Lung (tissue), 12 donors: Measurements from ENCODE around the gene IL23A. TPM values are rescaled to one million over a fixed set of nuclear protein-coding genes. Genes with fewer than 3 reads are reported as not detected.

Experiments used
- ATAC-seq: fragments of 200-7000 bp; cut with Tn5 transposase; one replicate; pipeline ENCODE4 v1.9.1; 2020; ENCODE audit warnings: moderate number of reproducible peaks; ENCODE audit not compliant: insufficient read depth, low FRiP score
- DNase-seq, 3 donors: peaks; one replicate each; pipeline ENCODE4 v3.0.0-alpha.2; 2013 to 2017
- H3K27ac ChIP-seq, 2 donors: one replicate each; pipeline ENCODE4 v1.5.1; 2013; ENCODE audit warnings: mild to moderate bottlenecking in 2 of 2, moderate library complexity in 2 of 2, control low read depth in 1 of 2, inconsistent platforms in 1 of 2, low read depth in 1 of 2, low read length in 1 of 2
- H3K27me3 ChIP-seq, 3 donors: one replicate each; pipeline ENCODE4 v1.5.1; 2013; ENCODE audit warnings: low read length in 2 of 3; ENCODE audit not compliant: control insufficient read depth in 3 of 3, insufficient read depth in 3 of 3
- H3K36me3 ChIP-seq, 4 donors: one replicate each; pipeline ENCODE4 v1.5.1; 2013; ENCODE audit warnings: low read length in 4 of 4, mild to moderate bottlenecking in 1 of 4, moderate library complexity in 1 of 4; ENCODE audit not compliant: control insufficient read depth in 4 of 4, insufficient read depth in 4 of 4
- H3K4me1 ChIP-seq, 5 donors: one replicate each; pipeline ENCODE4 v1.5.1; 2013; ENCODE audit warnings: low read length in 5 of 5, mild to moderate bottlenecking in 2 of 5, moderate library complexity in 1 of 5; ENCODE audit not compliant: control insufficient read depth in 5 of 5, insufficient read depth in 5 of 5
- H3K4me3 ChIP-seq: one replicate; pipeline ENCODE4 v1.5.1; 2013; ENCODE audit warnings: mild to moderate bottlenecking, control low read depth, moderate library complexity
- H3K9ac ChIP-seq, 2 donors: one replicate each; pipeline ENCODE4 v1.5.1; 2013; ENCODE audit warnings: low read length in 2 of 2, control low read depth in 1 of 2; ENCODE audit not compliant: insufficient read depth in 1 of 2
- H3K9me3 ChIP-seq, 4 donors: one replicate each; pipeline ENCODE4 v1.5.1; 2013; ENCODE audit warnings: low read length in 3 of 4, mild to moderate bottlenecking in 1 of 4, moderate library complexity in 1 of 4; ENCODE audit not compliant: control insufficient read depth in 4 of 4, insufficient read depth in 3 of 4
- WGBS, 2 donors: extraction: QIAGEN DNeasy Blood & Tissue Kit; methylation state at CpG; one replicate each; pipeline ENCODE4 v1.1.7; 2013; 5-methylcytosine and 5-hydroxymethylcytosine counted together
- polyA plus RNA-seq, 2 donors: library from polyadenylated mRNA; stranded (reverse); fragments of 200-250 nt; gene quantifications; one replicate each; pipeline ENCODE4 v1.2.1, GENCODE V29; 2013
- total RNA-seq, 2 donors: library from RNA; depleted of rRNA in 1 of 2; stranded (reverse); fragments of >200 nt in 1 of 2; gene quantifications; one replicate each; pipeline ENCODE4 v1.2.1, GENCODE V29; 2014 to 2021
- TF ChIP-seq, protein P1 (sequence below): IDR thresholded peaks from 2 replicates; pipeline ENCODE4 v1.5.1; 2012; ENCODE audit warnings: mild to moderate bottlenecking; ENCODE audit errors: control extremely low read depth, extremely low read depth
- donor health status: control.
- donor health status: control.
- donor health status: Bipolar disorder and iron deficiency.
- donor health status: healthy.
- donor health status: DM: yes; HTN: yes; CAD: no.

The IL23A gene
- total and polyA plus RNA-seq, 4 donors, result 0.34 to 4.0 (median 0.60) TPM

DNA sequence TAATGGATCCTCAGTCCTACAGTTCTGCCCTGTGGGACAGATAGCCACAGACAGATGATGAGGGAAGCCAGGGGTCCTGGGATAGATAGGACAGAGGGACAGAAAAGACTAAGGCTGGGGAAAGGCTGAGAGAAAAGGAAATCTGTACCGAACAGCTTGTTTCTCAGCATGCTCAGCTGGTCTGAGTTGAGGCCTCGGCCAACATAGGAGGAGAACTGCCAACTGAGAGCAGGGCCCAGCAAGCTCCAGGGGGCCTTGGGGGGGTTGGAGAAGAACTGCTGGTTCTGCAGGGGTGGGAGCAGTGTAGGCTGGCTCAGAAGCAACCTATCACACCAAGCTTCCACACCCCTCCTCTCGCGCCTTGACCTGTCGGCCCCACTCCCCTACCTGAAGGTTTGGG is 10.1 kb downstream of the IL23A start:
- no peaks in the 10 kb centered on the region for H3K4me1 ChIP-seq
- TF ChIP-seq, protein P1, sequence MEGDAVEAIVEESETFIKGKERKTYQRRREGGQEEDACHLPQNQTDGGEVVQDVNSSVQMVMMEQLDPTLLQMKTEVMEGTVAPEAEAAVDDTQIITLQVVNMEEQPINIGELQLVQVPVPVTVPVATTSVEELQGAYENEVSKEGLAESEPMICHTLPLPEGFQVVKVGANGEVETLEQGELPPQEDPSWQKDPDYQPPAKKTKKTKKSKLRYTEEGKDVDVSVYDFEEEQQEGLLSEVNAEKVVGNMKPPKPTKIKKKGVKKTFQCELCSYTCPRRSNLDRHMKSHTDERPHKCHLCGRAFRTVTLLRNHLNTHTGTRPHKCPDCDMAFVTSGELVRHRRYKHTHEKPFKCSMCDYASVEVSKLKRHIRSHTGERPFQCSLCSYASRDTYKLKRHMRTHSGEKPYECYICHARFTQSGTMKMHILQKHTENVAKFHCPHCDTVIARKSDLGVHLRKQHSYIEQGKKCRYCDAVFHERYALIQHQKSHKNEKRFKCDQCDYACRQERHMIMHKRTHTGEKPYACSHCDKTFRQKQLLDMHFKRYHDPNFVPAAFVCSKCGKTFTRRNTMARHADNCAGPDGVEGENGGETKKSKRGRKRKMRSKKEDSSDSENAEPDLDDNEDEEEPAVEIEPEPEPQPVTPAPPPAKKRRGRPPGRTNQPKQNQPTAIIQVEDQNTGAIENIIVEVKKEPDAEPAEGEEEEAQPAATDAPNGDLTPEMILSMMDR, result no peak
- H3K4me3 ChIP-seq, result no peak overlapping the region
- H3K27ac ChIP-seq, result no peak overlapping the region
- no peak for ATAC-seq
- H3K9me3 ChIP-seq, result no peaks in the 10 kb centered on the region
- no peak for DNase-seq
- no peak overlapping the region for H3K9ac ChIP-seq
- WGBS, 2 donors, result 95 to 98% methylated on average over 5 of the region's 5 CpGs
- H3K36me3 ChIP-seq, result peaks cover 30 to 60% (median 48%) of the 10 kb centered on the region in 4 donors
- no peaks in the 10 kb centered on the region for H3K27me3 ChIP-seq

DNA sequence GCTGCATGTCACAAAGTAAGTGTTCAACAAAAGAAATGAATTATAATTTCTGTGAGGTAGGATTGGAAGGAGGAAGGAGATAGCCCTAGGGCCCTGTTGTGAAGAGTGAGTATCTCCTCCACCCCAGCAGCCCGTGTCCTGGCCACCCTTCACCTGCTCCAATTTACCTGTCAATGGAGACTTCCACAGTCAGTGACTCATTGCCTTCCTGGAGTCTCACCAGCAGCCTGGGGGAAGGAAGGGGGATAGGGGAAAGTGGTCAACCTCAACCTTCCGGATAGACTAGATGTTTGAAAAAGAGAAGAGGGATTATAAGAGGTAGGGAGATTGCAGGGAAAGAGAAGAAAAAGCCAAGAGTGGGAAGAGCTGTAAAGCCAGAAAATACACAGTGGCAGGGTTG is 12.0 kb downstream of the IL23A start:
- DNase-seq (no peak), ATAC-seq (no peak)
- H3K27me3 ChIP-seq, result no peaks in the 10 kb centered on the region
- H3K4me3 ChIP-seq, result no peak overlapping the region
- H3K27ac ChIP-seq, result no peak overlapping the region
- 91 to 98% methylated on average over 2 of the region's 2 CpGs for WGBS, 2 donors
- H3K4me1 ChIP-seq, result no peaks in the 10 kb centered on the region
- TF ChIP-seq, protein P1, result no peak
- H3K9ac ChIP-seq, result no peak overlapping the region
- H3K9me3 ChIP-seq, result no peaks in the 10 kb centered on the region
- H3K36me3 ChIP-seq, result peaks cover 40 to 71% (median 57%) of the 10 kb centered on the region in 4 donors

DNA sequence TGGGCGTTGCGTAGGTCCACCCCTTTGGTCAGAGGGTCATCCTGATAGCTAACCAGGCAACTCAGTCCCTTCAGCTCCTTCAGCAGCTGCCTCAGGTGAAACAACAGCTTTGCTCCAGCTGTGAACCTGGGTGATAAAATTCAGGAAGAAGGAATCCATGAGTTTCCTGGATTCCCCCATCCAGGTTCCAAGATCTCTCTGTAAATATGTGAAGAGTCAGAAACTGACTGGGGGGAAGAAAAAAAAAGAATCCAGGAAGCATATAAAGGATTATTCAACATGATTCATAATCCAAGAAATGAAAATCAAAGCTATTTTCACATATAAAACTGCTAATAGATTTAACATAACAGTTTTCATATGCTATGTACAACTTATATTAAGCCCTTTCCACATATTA is 12.6 kb downstream of the IL23A start:
- Histone ChIP-seq H3K4me3 (no peak overlapping the region), H3K36me3 (peaks cover 34 to 71% (median 58%) of the 10 kb centered on the region in 4 donors), H3K27me3 (no peaks in the 10 kb centered on the region), H3K4me1 (no peaks in the 10 kb centered on the region), H3K9ac (no peak overlapping the region), H3K9me3 (no peaks in the 10 kb centered on the region), H3K27ac (no peak overlapping the region)
- WGBS, 2 donors, result 96 to 100% methylated on average over 2 of the region's 2 CpGs
- TF ChIP-seq, protein P1, result no peak
- no peak for ATAC-seq
- no peak for DNase-seq
